ENCODE results near the gene OR4K5. TPM values are rescaled to one million over a fixed set of nuclear protein-coding genes. Genes with fewer than 3 reads are reported as not detected.
"Not testable (repeated sequence)": the region's sequence is repeated elsewhere in the genome, so short reads cannot be mapped to it uniquely, and the experiment has no call there.

The OR4K5 gene
- total RNA-seq, 1 donor from 2014 or later: not detected

GRCh38 chr14:19918553-19919264, 1.7 kb upstream of the OR4K5 start:
- Mint-ChIP-seq H3K4me3 (no peak overlapping the region), H3K36me3 (no peaks in the 10 kb centered on the region), H3K27me3 (no peaks in the 10 kb centered on the region), H3K4me1 (ENCODE audit: unreplicated experiment) (no peaks in the 10 kb centered on the region), H3K9me3 (no peaks in the 10 kb centered on the region), H3K27ac (no peak overlapping the region)
- TF ChIP-seq CTCF (conservative IDR thresholded peaks at IDR 0.05): no peak
- no peak for DNase-seq (ENCODE audit: extremely low spot score, unreplicated experiment)

DNA sequence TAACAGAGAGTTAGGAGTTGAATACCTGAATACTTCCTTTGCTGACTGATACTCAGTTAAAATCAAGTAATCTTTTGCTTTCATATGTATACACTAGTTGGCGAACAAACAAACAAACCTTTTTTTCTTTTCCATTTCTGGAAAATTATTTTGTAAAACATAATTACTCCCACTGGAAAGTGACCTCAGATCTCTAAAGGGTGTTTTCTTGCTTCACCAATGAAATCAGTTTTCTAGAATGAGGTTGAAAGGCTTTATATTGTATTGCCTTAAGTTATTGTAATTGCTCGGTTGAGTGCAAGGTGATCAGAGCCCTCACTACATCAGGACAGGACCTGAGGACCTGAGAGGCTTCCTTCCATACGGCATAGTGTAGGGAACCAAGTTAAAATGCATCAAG, 10.2 kb downstream of the OR4K5 start, which contains the start of gene OR4K1:
Gene OR4K1, plus strand, starts transcription at position 301 of the 400 bp plus-strand sequence. CDS start 4,750 bp downstream, outside the sequence.
- no peak for DNase-seq (ENCODE audit: extremely low spot score, unreplicated experiment)
- Mint-ChIP-seq H3K27ac (no peak within 1 kb of the TSS), H3K4me1 (ENCODE audit: unreplicated experiment) (no peaks in the 10 kb centered on the region), H3K4me3 (no peak within 1 kb of the TSS), H3K9me3 (peaks cover 5% of the 10 kb centered on the region), H3K36me3 (no peaks in the 10 kb centered on the region), H3K27me3 (no peaks in the 10 kb centered on the region)
- no peak for TF ChIP-seq CTCF (conservative IDR thresholded peaks at IDR 0.05)

DNA sequence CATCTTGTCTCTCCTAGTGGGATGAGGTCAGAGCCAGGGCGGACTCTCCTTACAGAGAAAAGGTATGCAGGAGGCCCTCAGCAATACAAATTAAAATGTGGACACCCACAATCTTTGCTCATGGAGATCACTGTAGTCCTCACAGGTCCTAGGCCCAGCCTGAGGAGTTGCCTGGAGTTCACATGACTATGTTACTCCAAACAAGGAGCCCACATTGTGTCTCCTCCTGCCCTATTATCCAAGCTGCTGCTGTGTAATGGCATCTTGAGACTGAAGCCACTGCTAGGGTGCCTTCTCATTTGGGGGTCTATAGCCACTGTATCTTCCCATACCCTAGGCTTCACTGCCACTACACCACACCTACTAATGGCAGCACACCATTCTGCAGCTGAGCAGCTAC, 21.3 kb downstream of the OR4K5 start:
- H3K4me3 Mint-ChIP-seq: no peak overlapping the region
- H3K9me3 Mint-ChIP-seq: peaks cover 7% of the 10 kb centered on the region
- TF ChIP-seq CTCF (conservative IDR thresholded peaks at IDR 0.05): no peak
- no peak for DNase-seq (ENCODE audit: extremely low spot score, unreplicated experiment)
- H3K27ac Mint-ChIP-seq: no peak overlapping the region
- H3K36me3 Mint-ChIP-seq: no peaks in the 10 kb centered on the region
- H3K27me3 Mint-ChIP-seq: no peaks in the 10 kb centered on the region
- H3K4me1 Mint-ChIP-seq (ENCODE audit: unreplicated experiment): no peaks in the 10 kb centered on the region

DNA sequence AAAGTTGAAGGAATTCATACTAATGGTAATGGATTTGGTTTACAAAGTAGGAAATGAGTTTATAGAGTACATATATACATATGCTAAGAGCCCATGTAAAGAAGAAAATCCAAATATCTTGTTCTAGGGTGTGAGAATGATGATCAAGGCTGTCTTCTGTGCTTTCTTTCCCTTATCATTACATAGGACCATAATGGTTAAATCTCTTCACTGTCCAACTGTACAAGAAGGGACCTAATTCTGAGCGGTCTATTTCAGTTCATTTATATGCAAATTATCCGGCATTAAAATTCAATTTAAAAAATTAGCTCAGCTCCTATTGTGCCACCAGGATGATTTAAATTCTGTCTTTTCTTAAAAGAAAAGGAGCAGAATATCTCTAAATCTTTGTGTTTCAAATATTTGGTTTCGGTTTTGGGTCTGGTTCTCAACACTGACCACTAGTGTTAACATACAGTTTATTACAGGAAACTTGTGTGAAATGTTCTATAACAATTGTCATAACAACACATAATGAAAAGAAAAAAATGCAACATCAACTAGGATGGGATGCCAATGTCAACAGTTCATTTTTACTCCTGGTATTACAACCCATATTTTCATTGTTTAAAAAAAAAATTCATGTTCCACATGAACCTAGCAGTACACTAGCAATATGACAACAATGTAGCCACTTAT, 27.1 kb downstream of the OR4K5 start:
- Mint-ChIP-seq H3K4me1 (ENCODE audit: unreplicated experiment) (no peaks in the 10 kb centered on the region), H3K36me3 (no peaks in the 10 kb centered on the region), H3K27ac (no peak overlapping the region), H3K4me3 (no peak overlapping the region), H3K9me3 (peaks cover 9% of the 10 kb centered on the region), H3K27me3 (no peaks in the 10 kb centered on the region)
- TF ChIP-seq CTCF (conservative IDR thresholded peaks at IDR 0.05): no peak
- no peak for DNase-seq (ENCODE audit: extremely low spot score, unreplicated experiment)

DNA sequence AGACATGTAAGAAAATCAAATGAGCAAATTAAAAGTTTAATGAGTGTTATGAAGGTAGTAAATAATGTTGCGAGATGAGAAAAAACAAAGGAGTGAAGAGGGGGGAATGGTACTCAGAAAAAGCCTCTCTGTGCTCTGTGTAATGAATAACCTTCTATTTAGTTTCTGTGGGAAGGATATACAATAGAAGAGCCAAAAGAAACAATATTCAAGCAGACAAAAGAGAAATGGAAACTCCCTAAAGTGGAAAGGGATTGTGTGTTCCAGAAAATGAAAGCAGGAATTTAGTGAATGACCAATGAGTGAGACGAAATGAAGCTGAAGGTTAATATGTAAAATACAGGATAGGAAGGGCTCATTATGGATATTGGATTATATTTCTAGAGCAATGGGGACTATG, 28.8 kb downstream of the OR4K5 start:
- Mint-ChIP-seq H3K9me3 (peaks cover 9% of the 10 kb centered on the region), H3K36me3 (no peaks in the 10 kb centered on the region), H3K27ac (no peak overlapping the region), H3K27me3 (no peaks in the 10 kb centered on the region), H3K4me3 (no peak overlapping the region), H3K4me1 (ENCODE audit: unreplicated experiment) (no peaks in the 10 kb centered on the region)
- DNase-seq (ENCODE audit: extremely low spot score, unreplicated experiment): no peak
- TF ChIP-seq CTCF (conservative IDR thresholded peaks at IDR 0.05): no peak

DNA sequence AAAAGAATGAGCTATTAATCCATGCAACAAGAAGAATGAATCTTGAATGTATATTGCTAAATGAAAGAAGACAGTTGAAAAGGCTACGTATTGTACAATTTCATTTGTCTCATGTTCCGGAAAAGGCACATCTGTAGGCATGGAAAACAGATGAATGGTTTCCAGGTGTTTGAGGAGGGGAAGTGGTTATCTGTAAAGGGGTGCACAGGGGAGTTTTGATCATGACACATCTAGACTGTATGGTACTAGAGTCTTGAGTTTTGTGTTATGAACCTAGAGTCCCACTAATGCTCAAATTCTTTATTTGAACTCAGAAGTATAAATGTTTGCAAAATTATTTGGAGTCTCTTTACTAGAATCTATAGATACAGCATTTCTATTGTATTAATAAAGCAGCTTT, 49.3 kb downstream of the OR4K5 start:
- not testable (repeated sequence) for H3K27me3 Mint-ChIP-seq; H3K27ac Mint-ChIP-seq; H3K4me1 Mint-ChIP-seq (ENCODE audit: unreplicated experiment); H3K36me3 Mint-ChIP-seq; H3K9me3 Mint-ChIP-seq; H3K4me3 Mint-ChIP-seq; DNase-seq (ENCODE audit: extremely low spot score, unreplicated experiment)
